H1 (cell line): Measurements from ENCODE around the gene SIGLECL1. TPM values are rescaled to one million over a fixed set of nuclear protein-coding genes. Genes with fewer than 3 reads are reported as not detected.

ENCODE experiments used
- CTCF ChIA-PET: fragments of 300-600 bp; sonication (Branson Sonifier 250); formaldehyde crosslinking; loops from one replicate; lab custom pipeline; 2021; ENCODE audit not compliant: partially characterized antibody; lab: Charles Lee
- POLR2A ChIA-PET: fragments of 300-600 bp; sonication (Branson Sonifier 250); formaldehyde crosslinking; loops from one replicate; lab custom pipeline; 2021; ENCODE audit warnings: inconsistent platforms; ENCODE audit not compliant: partially characterized antibody; lab: Charles Lee
- DNase-seq, 2 experiments: peaks; one replicate each; pipeline versions ENCODE4 v3.0.0 to v3.0.0-alpha.2; 2010 to 2022; ENCODE audit warnings: low spot score in 2 of 2, low read depth in 1 of 2, mixed read lengths in 1 of 2
- FAIRE-seq: peaks from 2 replicates; lab custom pipeline; 2011; peaks lifted over from hg19 to GRCh38; lab: Jason Lieb, UNC
- H2AFZ ChIP-seq: 2 replicates; pipeline ENCODE4 v1.8.1; 2012; ENCODE audit warnings: low read length, inconsistent platforms
- H2AK5ac ChIP-seq: 2 replicates; pipeline ENCODE4 v1.6.1; 2013; ENCODE audit warnings: low read depth, low read length
- H2BK120ac ChIP-seq: replicated peaks from 2 replicates; pipeline ENCODE3; 2013; ENCODE audit warnings: low read depth, low read length, inconsistent platforms
- H2BK12ac ChIP-seq: 2 replicates; pipeline ENCODE4 v1.6.1; 2013; ENCODE audit warnings: low read depth, low read length
- H2BK15ac ChIP-seq: 2 replicates; pipeline ENCODE4 v1.6.1; 2013; ENCODE audit warnings: low read length
- H2BK20ac ChIP-seq: 2 replicates; pipeline ENCODE4 v1.6.1; 2013; ENCODE audit warnings: low read length
- H2BK5ac ChIP-seq: 2 replicates; pipeline ENCODE4 v1.6.1; 2013; ENCODE audit warnings: low read depth, low read length
- H3K14ac ChIP-seq: 2 replicates; pipeline ENCODE4 v1.6.1; 2013; ENCODE audit warnings: inconsistent platforms; ENCODE audit not compliant: insufficient read length
- H3K18ac ChIP-seq: 2 replicates; pipeline ENCODE4 v1.6.1; 2013; ENCODE audit warnings: low read length; ENCODE audit errors: extremely low read depth
- H3K23ac ChIP-seq: 2 replicates; pipeline ENCODE4 v1.6.1; 2013; ENCODE audit warnings: inconsistent platforms; ENCODE audit not compliant: insufficient read length
- H3K23me2 ChIP-seq: 2 replicates; pipeline ENCODE4 v1.6.1; 2013; ENCODE audit warnings: low read depth, low read length
- H3K27ac ChIP-seq: 2 replicates; pipeline ENCODE4 v1.6.1; 2011; ENCODE audit warnings: low read depth, low read length, inconsistent platforms
- H3K27me3 ChIP-seq, 4 experiments: replicated peaks in 1 of 4; 1 replicate in 1 of 4; 2 replicates in 3 of 4; pipeline versions ENCODE4 v1.6.1 to v1.8.1; 2011 to 2013; ENCODE audit warnings: low read length in 3 of 4, mild to moderate bottlenecking in 3 of 4, inconsistent platforms in 2 of 4, mixed read lengths in 2 of 4, moderate library complexity in 1 of 4; ENCODE audit not compliant: control insufficient read depth in 3 of 4, insufficient read depth in 3 of 4; ENCODE audit errors: extremely low read depth in 1 of 4
- H3K36me3 ChIP-seq, 4 experiments: 2 replicates each; pipeline versions ENCODE4 v1.6.1 to v1.8.1; 2011 to 2013; ENCODE audit warnings: mild to moderate bottlenecking in 4 of 4, low read length in 3 of 4, moderate library complexity in 2 of 4, control low read depth in 1 of 4, inconsistent platforms in 1 of 4; ENCODE audit not compliant: insufficient read depth in 4 of 4, control insufficient read depth in 2 of 4
- H3K4ac ChIP-seq: replicated peaks from 2 replicates; pipeline ENCODE3; 2013; ENCODE audit warnings: low read length, low read depth, mixed read lengths, inconsistent platforms; ENCODE audit not compliant: insufficient read length
- H3K4me1 ChIP-seq, 4 experiments: replicated peaks in 1 of 4; 1 replicate in 1 of 4; 2 replicates in 3 of 4; pipeline versions ENCODE4 v1.6.1 to v1.8.1; 2011 to 2013; ENCODE audit warnings: low read length in 3 of 4, inconsistent platforms in 2 of 4, mixed read lengths in 1 of 4; ENCODE audit not compliant: insufficient read depth in 4 of 4, control insufficient read depth in 3 of 4
- H3K4me2 ChIP-seq, 2 experiments: 2 replicates each; pipeline versions ENCODE4 v1.6.1 to v1.8.1; 2011 to 2013; ENCODE audit warnings: low read depth in 2 of 2, low read length in 2 of 2, control low read depth in 1 of 2, inconsistent platforms in 1 of 2, mild to moderate bottlenecking in 1 of 2; ENCODE audit not compliant: insufficient read depth in 1 of 2
- H3K4me3 ChIP-seq, 4 experiments: fragments of 200-600, 300-600 bp in 1 of 4; sonication (generic), shearing (Covaris generic), sonication (Bioruptor Twin) in 1 of 4; 2 replicates each; pipeline versions ENCODE4 v1.5.1 to v1.8.1; 2011 to 2016; ENCODE audit warnings: low read length in 4 of 4, low read depth in 3 of 4, control low read depth in 2 of 4, inconsistent platforms in 2 of 4, mild to moderate bottlenecking in 2 of 4, mixed read lengths in 1 of 4, moderate library complexity in 1 of 4; ENCODE audit not compliant: insufficient read depth in 2 of 4; ENCODE audit errors: extremely low read depth in 1 of 4
- H3K56ac ChIP-seq: replicated peaks from 2 replicates; pipeline ENCODE3; 2013; ENCODE audit warnings: low read depth, mild to moderate bottlenecking, mixed read lengths, low read length, inconsistent platforms; ENCODE audit not compliant: insufficient read length
- H3K79me1 ChIP-seq: 2 replicates; pipeline ENCODE4 v1.6.1; 2013; ENCODE audit warnings: low read depth, low read length, control low read depth
- H3K79me2 ChIP-seq, 2 experiments: 2 replicates each; pipeline versions ENCODE4 v1.6.1 to v1.8.1; 2012 to 2013; ENCODE audit warnings: low read length in 2 of 2, mild to moderate bottlenecking in 2 of 2, inconsistent platforms in 1 of 2; ENCODE audit not compliant: insufficient read depth in 2 of 2, control insufficient read depth in 1 of 2
- H3K9ac ChIP-seq, 4 experiments: replicated peaks in 1 of 4; 1 replicate in 1 of 4; 2 replicates in 3 of 4; pipeline versions ENCODE4 v1.6.1 to v1.8.1; 2011 to 2013; ENCODE audit warnings: low read depth in 3 of 4, low read length in 3 of 4, control low read depth in 2 of 4, mild to moderate bottlenecking in 2 of 4, moderate library complexity in 2 of 4, inconsistent platforms in 1 of 4; ENCODE audit errors: extremely low read depth in 1 of 4
- H3K9me3 ChIP-seq, 2 experiments: 2 replicates each; pipeline versions ENCODE4 v1.6.1 to v1.8.1; 2012 to 2013; ENCODE audit warnings: mild to moderate bottlenecking in 2 of 2, moderate library complexity in 2 of 2, control low read depth in 1 of 2, inconsistent platforms in 1 of 2, low read depth in 1 of 2, low read length in 1 of 2, mixed read lengths in 1 of 2; ENCODE audit not compliant: insufficient read depth in 2 of 2
- H4K20me1 ChIP-seq, 2 experiments: replicated peaks in 1 of 2; 2 replicates each; pipeline versions ENCODE3 to v1.8.1; 2011 to 2013; ENCODE audit warnings: inconsistent platforms in 2 of 2, low read length in 2 of 2, mild to moderate bottlenecking in 1 of 2; ENCODE audit not compliant: insufficient read depth in 2 of 2, control insufficient read depth in 1 of 2
- H4K5ac ChIP-seq: 2 replicates; pipeline ENCODE4 v1.6.1; 2013; ENCODE audit warnings: low read length, low read depth, mixed read lengths, inconsistent platforms; ENCODE audit not compliant: insufficient read length
- H4K8ac ChIP-seq: 2 replicates; pipeline ENCODE4 v1.8.0; 2013; ENCODE audit warnings: mild to moderate bottlenecking, moderate library complexity, low read length, inconsistent platforms; ENCODE audit not compliant: insufficient read depth; ENCODE audit errors: extremely low read depth
- H4K91ac ChIP-seq: replicated peaks from 2 replicates; pipeline ENCODE3; 2013; ENCODE audit warnings: low read length, mixed read lengths, inconsistent platforms; ENCODE audit not compliant: insufficient read length
- ATF2 ChIP-seq: IDR thresholded peaks from 2 replicates; pipeline ENCODE4 v1.6.1; 2012; ENCODE audit warnings: low read length, inconsistent platforms
- BRCA1 ChIP-seq: IDR thresholded peaks from 2 replicates; pipeline ENCODE4 v1.6.1; 2012; ENCODE audit warnings: low read depth, low read length, improper control_type of control experiment
- CHD1 ChIP-seq: IDR thresholded peaks from 2 replicates; pipeline ENCODE4 v1.6.1; 2012; ENCODE audit warnings: low read depth, low read length, improper control_type of control experiment
- FOSL1 ChIP-seq: IDR thresholded peaks from 2 replicates; pipeline ENCODE4 v1.6.1; 2011; ENCODE audit warnings: mild to moderate bottlenecking, low read depth, low read length, moderate library complexity; ENCODE audit not compliant: insufficient read depth
- GTF2F1 ChIP-seq: IDR thresholded peaks from 2 replicates; pipeline ENCODE4 v1.6.1; 2012; ENCODE audit warnings: low read depth, low read length, improper control_type of control experiment, borderline replicate concordance
- POLR2A ChIP-seq, 2 experiments: IDR thresholded peaks; 1 replicate in 1 of 2; 2 replicates in 1 of 2; pipeline ENCODE4 v1.6.1; 2011; ENCODE audit warnings: low read depth in 2 of 2, low read length in 2 of 2, mild to moderate bottlenecking in 2 of 2; ENCODE audit errors: control extremely low read depth in 1 of 2
- RFX5 ChIP-seq: IDR thresholded peaks from 2 replicates; pipeline ENCODE4 v1.6.1; 2011; ENCODE audit warnings: low read depth, low read length, improper control_type of control experiment, borderline replicate concordance
- RXRA ChIP-seq: IDR thresholded peaks from 2 replicates; pipeline ENCODE4 v1.6.1; 2011; ENCODE audit warnings: low read depth, mild to moderate bottlenecking, low read length, moderate library complexity; ENCODE audit not compliant: insufficient read depth
- SIN3A ChIP-seq, 2 experiments: IDR thresholded peaks in 1 of 2; conservative IDR thresholded peaks in 1 of 2; 2 replicates each; pipeline ENCODE4 v1.6.1; 2011 to 2012; ENCODE audit warnings: low read length in 2 of 2, improper control_type of control experiment in 1 of 2, low read depth in 1 of 2, mild to moderate bottlenecking in 1 of 2
- SIX5 ChIP-seq: IDR thresholded peaks from 2 replicates; pipeline ENCODE4 v1.6.1; 2011; ENCODE audit warnings: mild to moderate bottlenecking, low read depth, low read length
- SP2 ChIP-seq: IDR thresholded peaks from 2 replicates; pipeline ENCODE4 v1.6.1; 2012; ENCODE audit warnings: mild to moderate bottlenecking, low read length, inconsistent platforms
- TBP ChIP-seq: IDR thresholded peaks from 2 replicates; pipeline ENCODE4 v1.6.1; 2011; ENCODE audit warnings: low read depth, low read length, improper control_type of control experiment
- YY1 ChIP-seq: IDR thresholded peaks from 2 replicates; pipeline ENCODE4 v1.6.1; 2011; ENCODE audit warnings: low read depth, mild to moderate bottlenecking, low read length
- ZNF274 ChIP-seq: IDR thresholded peaks from 2 replicates; pipeline ENCODE4 v1.7.0; 2012; ENCODE audit warnings: low read length, borderline replicate concordance; ENCODE audit errors: extremely low read depth
- WGBS, 2 experiments: shearing (Covaris generic) in 1 of 2; methylation state at CpG; one replicate each; pipeline versions ENCODE4 v1.1.6 to v1.1.7; 2013 to 2015; ENCODE audit warnings: low lambda C conversion rate in 2 of 2, mixed read lengths in 2 of 2, inconsistent platforms in 1 of 2, low coverage in 1 of 2, missing lambda C conversion rate in 1 of 2; ENCODE audit not compliant: insufficient replicate concordance in 2 of 2, insufficient coverage in 1 of 2, insufficient read length in 1 of 2; ENCODE audit errors: extremely low coverage in 1 of 2, missing lambda C conversion rate in 1 of 2; 5-methylcytosine and 5-hydroxymethylcytosine counted together
- polyA plus RNA-seq, 7 experiments: library from polyadenylated mRNA; depleted of rRNA in 3 of 7; stranded (reverse) in 5 of 7; unstranded in 2 of 7; fragments of >200 nt in 5 of 7; fragments of 200-250 nt in 2 of 7; gene quantifications; 1 replicate in 5 of 7; 2 replicates in 1 of 7; 4 replicates in 1 of 7; pipeline versions ENCODE4 v1.2.1 to v1.2.3, GENCODE V29; 2011 to 2013; ENCODE audit warnings: missing spikeins in 2 of 7, mixed read lengths in 2 of 7
- total RNA-seq: library from RNA; stranded (reverse); fragmentation: NEBNext Ultra II Directional; extraction: Animal tissue kit (Norgen Biotek cat#: 25700); gene quantifications from 2 replicates; pipeline ENCODE4 v1.2.1, GENCODE V29; 2021

The SIGLECL1 gene
- total and polyA plus RNA-seq, 2 of the 8 experiments (the other 6 are each of a cell fraction or from before 2014, with no cell fraction given) = not detected

- Histone ChIP-seq H3K56ac (no peak overlapping the region), H3K14ac (no peak overlapping the region), H4K91ac (no peak overlapping the region), H3K4me2 (no peak overlapping the region), H2BK12ac (no peak overlapping the region), H3K23ac (no peak overlapping the region), H2BK20ac (no peak overlapping the region), H3K79me2 (no peaks in the 10 kb centered on the region), H3K23me2 (no peaks in the 10 kb centered on the region), H4K5ac (no peak overlapping the region), H3K36me3 (no peaks in the 10 kb centered on the region), H3K9me3 (peaks cover 0 to 3% of the 10 kb centered on the region in 2 experiments; a peak in 1 of 4 replicates), H3K4ac (no peak overlapping the region), H3K4me3 (no peak overlapping the region), H2BK120ac (no peak overlapping the region), H4K20me1 (no peaks in the 10 kb centered on the region), H2BK5ac (no peak overlapping the region), H2AK5ac (no peak overlapping the region), H3K4me1 (no peaks in the 10 kb centered on the region), H2AFZ (no peak overlapping the region), H2BK15ac (no peak overlapping the region), H4K8ac (no peak overlapping the region), H3K9ac (no peak overlapping the region), H3K27ac (no peak overlapping the region), H3K27me3 (no peaks in the 10 kb centered on the region; a peak in 1 of 7 replicates), H3K18ac (no peak overlapping the region), H3K79me1 (no peaks in the 10 kb centered on the region)
- no peak for FAIRE-seq
- CTCF ChIA-PET = no interaction called here
- WGBS, 2 experiments = 87% methylated on average over 6 of the region's 6 CpGs; no CpG with 5 or more reads in 1 of the 2 experiments
- DNase-seq = no peak
- POLR2A ChIA-PET = no interaction called here
- TF ChIP-seq SP2 = no peak
- no peak for TF ChIP-seq SIX5
- TF ChIP-seq POLR2A (IDR thresholded peaks at IDR 0.05; ENCODE audit: control extremely low read depth in 1 of 2, low read depth in 2 of 2, low read length in 2 of 2) = no peak
- no peak for TF ChIP-seq FOSL1
- no peak for TF ChIP-seq RXRA
- TF ChIP-seq CHD1 = no peak
- no peak for TF ChIP-seq ZNF274
- TF ChIP-seq TBP = no peak
- TF ChIP-seq BRCA1 = no peak
- TF ChIP-seq SIN3A (conservative IDR thresholded peaks at IDR 0.05 in 1 of 2, IDR thresholded peaks at IDR 0.05 in 1 of 2; ENCODE audit: low read depth in 1 of 2, low read length in 2 of 2) = no peak
- no peak for TF ChIP-seq YY1
- no peak for TF ChIP-seq RFX5
- TF ChIP-seq GTF2F1 = no peak
- no peak for TF ChIP-seq ATF2
These were observed 46.6 kb upstream of the SIGLECL1 start for GRCh38 chr19:51204321-51204720.
